Activated CD8-positive, alpha-beta T cell treated with anti-CD3 and anti-CD28 coated beads for 36 hours (primary cell): ENCODE measurements around the gene CPNE2. TPM values are rescaled to one million over a fixed set of nuclear protein-coding genes. Genes with fewer than 3 reads are reported as not detected.

ENCODE experiments used
- ATAC-seq: fragments of 200-7000 bp; cut with Tn5 transposase; one replicate; pipeline ENCODE4 v1.10.0; 2021; ENCODE audit warnings: mild to moderate bottlenecking, moderate library complexity
- CTCF ChIA-PET: fragments of 350-600 bp; sonication (Branson Sonifier 250); formaldehyde crosslinking; loops from one replicate; lab custom pipeline; 2021; ENCODE audit warnings: antibody characterized with exemption; lab: Charles Lee
- POLR2A ChIA-PET: fragments of 350-600 bp; sonication (Branson Sonifier 250); formaldehyde crosslinking; loops from one replicate; lab custom pipeline; 2021; ENCODE audit warnings: antibody characterized with exemption; lab: Charles Lee
- DNase-seq: peaks from one replicate; pipeline ENCODE4 v3.0.0-alpha.2; 2020
- H3K27ac Mint-ChIP-seq: one replicate; pipeline ENCODE4 v1.8.0; 2021; ENCODE audit warnings: mild to moderate bottlenecking, mixed read lengths
- H3K27me3 Mint-ChIP-seq: one replicate; pipeline ENCODE4 v1.8.0; 2021; ENCODE audit warnings: mixed read lengths
- H3K36me3 Mint-ChIP-seq: one replicate; pipeline ENCODE4 v1.8.0; 2021; ENCODE audit warnings: low read depth, mixed read lengths
- H3K4me1 Mint-ChIP-seq: one replicate; pipeline ENCODE4 v1.8.0; 2021; ENCODE audit warnings: low read depth, mixed read lengths
- H3K4me3 Mint-ChIP-seq: one replicate; pipeline ENCODE4 v1.8.0; 2021; ENCODE audit warnings: mild to moderate bottlenecking, moderate library complexity, mixed read lengths
- H3K9me3 Mint-ChIP-seq: one replicate; pipeline ENCODE4 v1.8.0; 2021; ENCODE audit warnings: mixed read lengths
- intact Hi-C: fragments of 100-400 bp; cut with micrococcal nuclease; formaldehyde crosslinking; loops from one replicate; pipeline ENCODE4 v1.10.0; 2022
- total RNA-seq, 2 experiments: library from RNA; stranded (reverse); gene quantifications; one replicate each; pipeline ENCODE4 v1.2.3, GENCODE V29; 2021
- TF ChIP-seq, protein P1 (sequence below): fragments of 200-600 bp; IDR thresholded peaks from one replicate; pipeline ENCODE4 v1.8.0; 2022; ENCODE audit warnings: antibody characterized with exemption, mild to moderate bottlenecking

Gene CPNE2
- total RNA-seq, 2 experiments from 2014 or later, result 18.6 to 20.6 TPM

DNA sequence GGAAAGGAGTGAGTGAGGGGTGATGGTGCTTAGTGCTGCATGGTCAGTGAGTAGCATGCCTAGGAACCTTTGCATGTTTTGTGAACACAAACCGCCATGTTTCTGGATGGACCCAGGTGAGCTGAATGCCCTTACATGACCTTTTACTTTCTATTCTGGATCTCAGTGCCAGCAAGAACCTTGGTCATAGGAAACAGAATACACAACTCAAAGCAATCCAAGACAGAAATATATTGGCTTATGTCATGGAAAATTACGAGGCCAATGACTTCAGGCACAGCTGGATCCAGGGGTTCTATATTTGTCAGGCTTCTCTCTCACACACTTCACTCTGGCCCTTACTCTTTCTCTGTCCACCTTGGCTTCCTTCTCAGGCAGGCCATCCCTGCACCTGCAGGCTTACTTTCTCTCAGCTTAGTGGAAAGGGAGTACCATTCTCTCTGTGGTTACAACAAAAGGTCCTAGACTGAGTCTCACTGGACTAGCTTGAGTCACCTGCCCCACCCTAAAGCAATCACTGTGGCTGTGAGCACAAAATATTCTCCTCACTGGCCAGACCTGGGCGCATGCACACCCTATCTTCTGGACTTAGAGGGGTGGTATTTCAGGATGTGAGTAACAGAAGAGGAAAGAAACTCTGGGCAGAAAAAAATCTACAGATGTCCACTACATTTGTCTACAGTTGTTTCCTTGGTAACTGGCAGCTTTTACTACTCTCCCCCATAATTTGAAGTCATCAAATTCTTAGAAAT lies 20.4 kb upstream of the CPNE2 start:
- Mint-ChIP-seq H3K9me3 (no peaks in the 10 kb centered on the region), H3K36me3 (peaks cover 46% of the 10 kb centered on the region), H3K27me3 (no peaks in the 10 kb centered on the region), H3K4me1 (peaks cover 31% of the 10 kb centered on the region), H3K4me3 (no peak overlapping the region), H3K27ac (peak overlapping the region; percentile 75)
- ChIA-PET CTCF (interaction anchor here (0.6 kb wide), 1 partner anchor 116 kb away, joined by 3 read pairs; no protein-coding TSS in a partner anchor), POLR2A (interaction anchor here (0.6 to 1.6 kb wide), 5 partner anchors 11 to 79 kb away, joined by 3 to 6 read pairs (median 3); partner anchors contain the start of gene CPNE2)
- peak; percentile 28 for DNase-seq
- ATAC-seq, result peak; percentile 68
- TF ChIP-seq, protein P1, sequence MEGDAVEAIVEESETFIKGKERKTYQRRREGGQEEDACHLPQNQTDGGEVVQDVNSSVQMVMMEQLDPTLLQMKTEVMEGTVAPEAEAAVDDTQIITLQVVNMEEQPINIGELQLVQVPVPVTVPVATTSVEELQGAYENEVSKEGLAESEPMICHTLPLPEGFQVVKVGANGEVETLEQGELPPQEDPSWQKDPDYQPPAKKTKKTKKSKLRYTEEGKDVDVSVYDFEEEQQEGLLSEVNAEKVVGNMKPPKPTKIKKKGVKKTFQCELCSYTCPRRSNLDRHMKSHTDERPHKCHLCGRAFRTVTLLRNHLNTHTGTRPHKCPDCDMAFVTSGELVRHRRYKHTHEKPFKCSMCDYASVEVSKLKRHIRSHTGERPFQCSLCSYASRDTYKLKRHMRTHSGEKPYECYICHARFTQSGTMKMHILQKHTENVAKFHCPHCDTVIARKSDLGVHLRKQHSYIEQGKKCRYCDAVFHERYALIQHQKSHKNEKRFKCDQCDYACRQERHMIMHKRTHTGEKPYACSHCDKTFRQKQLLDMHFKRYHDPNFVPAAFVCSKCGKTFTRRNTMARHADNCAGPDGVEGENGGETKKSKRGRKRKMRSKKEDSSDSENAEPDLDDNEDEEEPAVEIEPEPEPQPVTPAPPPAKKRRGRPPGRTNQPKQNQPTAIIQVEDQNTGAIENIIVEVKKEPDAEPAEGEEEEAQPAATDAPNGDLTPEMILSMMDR, result no peak
- intact Hi-C loops, result no loop called here

DNA sequence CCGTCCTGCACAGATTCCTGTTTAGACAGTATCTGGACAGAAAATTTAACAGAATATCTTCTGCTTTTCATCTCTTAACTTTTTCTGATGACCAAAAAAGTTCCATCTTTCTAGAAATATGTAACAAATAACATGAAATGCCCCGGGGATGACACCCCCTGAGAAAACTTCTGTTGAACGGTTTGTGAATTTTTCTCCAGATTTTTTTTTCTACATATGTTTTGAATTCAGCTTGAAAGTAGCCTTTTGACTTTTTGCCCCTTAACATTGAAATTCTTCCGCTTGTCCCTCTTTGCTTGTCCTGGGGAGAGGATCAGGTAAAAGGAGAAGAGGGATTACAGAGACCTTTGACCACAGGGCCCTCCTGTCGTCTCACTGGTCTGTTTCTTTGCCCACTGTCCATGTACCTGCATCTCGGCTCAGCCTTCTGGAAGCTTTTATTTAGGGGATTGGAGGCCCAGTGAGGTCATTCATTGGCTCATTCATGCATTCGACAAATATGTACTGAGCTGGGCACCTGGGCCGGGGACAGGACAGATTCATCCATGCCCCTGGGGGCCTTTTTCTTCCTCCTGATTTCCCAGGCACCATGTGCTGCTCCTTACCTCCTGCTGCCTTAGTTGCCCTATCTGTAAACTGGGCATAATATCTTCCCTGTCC lies 19.6 kb upstream of the CPNE2 start:
- intact Hi-C loops, result no loop called here
- POLR2A ChIA-PET, result interaction anchor here (1.1 to 2.1 kb wide), 5 partner anchors 11 to 79 kb away, joined by 3 to 6 read pairs (median 5); partner anchors contain the start of gene CPNE2
- ATAC-seq (no peak), DNase-seq (no peak)
- H3K36me3 Mint-ChIP-seq, result peaks cover 42% of the 10 kb centered on the region
- TF ChIP-seq, protein P1, result no peak
- H3K4me3 Mint-ChIP-seq, result no peak overlapping the region
- H3K4me1 Mint-ChIP-seq, result peaks cover 31% of the 10 kb centered on the region
- CTCF ChIA-PET, result interaction anchor here (0.6 kb wide), 1 partner anchor 117 kb away, joined by 3 read pairs; no protein-coding TSS in a partner anchor
- H3K9me3 Mint-ChIP-seq, result no peaks in the 10 kb centered on the region
- H3K27ac Mint-ChIP-seq, result peak overlapping the region; percentile 75
- H3K27me3 Mint-ChIP-seq, result no peaks in the 10 kb centered on the region

- Mint-ChIP-seq H3K27ac (no peak overlapping the region), H3K27me3 (no peaks in the 10 kb centered on the region), H3K9me3 (no peaks in the 10 kb centered on the region), H3K36me3 (peaks cover 31% of the 10 kb centered on the region), H3K4me3 (no peak overlapping the region), H3K4me1 (no peaks in the 10 kb centered on the region)
- ChIA-PET CTCF (interaction anchor here (10.1 kb wide), 1 partner anchor 19 kb away, joined by 114 read pairs; the partner anchor contains the start of gene CPNE2), POLR2A (interaction anchor here (3.2 kb wide), 1 partner anchor 11 kb away, joined by 15 read pairs; no protein-coding TSS in a partner anchor)
- TF ChIP-seq, protein P1, result no peak
- DNase-seq (no peak), ATAC-seq (no peak)
- intact Hi-C loops, result no loop called here
Measured at GRCh38 chr16:57077714-57078113, 14.7 kb upstream of the CPNE2 start.

- ChIA-PET CTCF (interaction anchor here (7.3 to 10.1 kb wide), 2 partner anchors 15 to 86 kb away, joined by 92 to 114 read pairs; partner anchors contain the start of gene CPNE2), POLR2A (interaction anchor here (3.0 kb wide), 1 partner anchor 11 kb away, joined by 17 read pairs; the partner anchor contains the start of gene CPNE2)
- no peaks in the 10 kb centered on the region for H3K9me3 Mint-ChIP-seq
- intact Hi-C loops, result loop anchor here (10.0 kb wide), 1 partner anchor 213 kb away; no protein-coding TSS in a partner anchor
- no peak overlapping the region for H3K4me3 Mint-ChIP-seq
- peak overlapping the region; percentile 46 for H3K27ac Mint-ChIP-seq
- H3K36me3 Mint-ChIP-seq, result peaks cover 15% of the 10 kb centered on the region
- no peaks in the 10 kb centered on the region for H3K27me3 Mint-ChIP-seq
- H3K4me1 Mint-ChIP-seq, result peaks cover 10% of the 10 kb centered on the region
- TF ChIP-seq, protein P1, result no peak
- ATAC-seq (no peak), DNase-seq (no peak)
Measured at GRCh38 chr16:57081744-57082143, 10.6 kb upstream of the CPNE2 start.
